Esophagus muscularis mucosa (tissue), 3 donors: Measurements from ENCODE around the gene ZNF280A.
"Not testable (repeated sequence)": the region's sequence is repeated elsewhere in the genome, so short reads cannot be mapped to it uniquely, and the experiment has no call there.

Source experiments
- POLR2A ChIP-seq: fragments of 450-650 bp; IDR thresholded peaks from one replicate; pipeline ENCODE4 v1.6.1; 2017; ENCODE audit warnings: antibody characterized with exemption, moderate library complexity, mild to moderate bottlenecking, low read depth
- TF ChIP-seq, protein P1 (sequence below), 3 experiments: fragments of 200-600 bp in 2 of 3; fragments of 450-650 bp in 1 of 3; sonication (generic) in 2 of 3; IDR thresholded peaks; one replicate each; pipeline ENCODE4 v1.5.1; 2017 to 2019; ENCODE audit warnings: antibody characterized with exemption in 3 of 3, mild to moderate bottlenecking in 2 of 3, moderate library complexity in 1 of 3

DNA sequence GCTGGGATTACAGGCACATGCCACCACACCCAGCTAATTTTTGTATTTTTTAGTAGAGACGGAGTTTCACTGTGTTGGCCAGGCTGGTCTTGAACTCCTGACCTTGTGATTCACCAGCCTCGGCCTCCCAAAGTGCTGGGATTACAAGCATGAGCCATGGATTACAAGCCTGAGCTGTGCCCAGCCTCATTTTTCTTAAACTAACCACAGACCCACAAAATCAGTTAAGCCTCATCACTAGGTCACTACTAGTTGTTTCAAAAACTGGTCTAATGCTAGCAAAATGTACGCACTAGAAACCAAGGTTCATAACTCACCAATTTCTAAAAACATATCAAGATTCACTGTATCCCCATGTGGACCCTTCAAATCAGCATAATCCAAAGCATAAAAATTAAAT is 28.5 kb downstream of the ZNF280A start:
- TF ChIP-seq POLR2A: not testable (repeated sequence)
- TF ChIP-seq, protein P1, sequence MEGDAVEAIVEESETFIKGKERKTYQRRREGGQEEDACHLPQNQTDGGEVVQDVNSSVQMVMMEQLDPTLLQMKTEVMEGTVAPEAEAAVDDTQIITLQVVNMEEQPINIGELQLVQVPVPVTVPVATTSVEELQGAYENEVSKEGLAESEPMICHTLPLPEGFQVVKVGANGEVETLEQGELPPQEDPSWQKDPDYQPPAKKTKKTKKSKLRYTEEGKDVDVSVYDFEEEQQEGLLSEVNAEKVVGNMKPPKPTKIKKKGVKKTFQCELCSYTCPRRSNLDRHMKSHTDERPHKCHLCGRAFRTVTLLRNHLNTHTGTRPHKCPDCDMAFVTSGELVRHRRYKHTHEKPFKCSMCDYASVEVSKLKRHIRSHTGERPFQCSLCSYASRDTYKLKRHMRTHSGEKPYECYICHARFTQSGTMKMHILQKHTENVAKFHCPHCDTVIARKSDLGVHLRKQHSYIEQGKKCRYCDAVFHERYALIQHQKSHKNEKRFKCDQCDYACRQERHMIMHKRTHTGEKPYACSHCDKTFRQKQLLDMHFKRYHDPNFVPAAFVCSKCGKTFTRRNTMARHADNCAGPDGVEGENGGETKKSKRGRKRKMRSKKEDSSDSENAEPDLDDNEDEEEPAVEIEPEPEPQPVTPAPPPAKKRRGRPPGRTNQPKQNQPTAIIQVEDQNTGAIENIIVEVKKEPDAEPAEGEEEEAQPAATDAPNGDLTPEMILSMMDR (IDR thresholded peaks at IDR 0.05): not testable (repeated sequence)
